Measurements from ENCODE around the gene ERH.

- no peak for TF ChIP-seq POLR2A (IDR thresholded peaks at IDR 0.05)
- TF ChIP-seq CTCF (IDR thresholded peaks at IDR 0.05): no peak
- no peak for TF ChIP-seq POLR2AphosphoS5 (IDR thresholded peaks at IDR 0.05)
Observed at GRCh38 chr14:69387311-69387710, 10.8 kb downstream of the ERH start.

Measured in breast epithelium (tissue), 3 donors.